ENCODE measurements around the gene SLC1A2.

- TF ChIP-seq, protein P1, sequence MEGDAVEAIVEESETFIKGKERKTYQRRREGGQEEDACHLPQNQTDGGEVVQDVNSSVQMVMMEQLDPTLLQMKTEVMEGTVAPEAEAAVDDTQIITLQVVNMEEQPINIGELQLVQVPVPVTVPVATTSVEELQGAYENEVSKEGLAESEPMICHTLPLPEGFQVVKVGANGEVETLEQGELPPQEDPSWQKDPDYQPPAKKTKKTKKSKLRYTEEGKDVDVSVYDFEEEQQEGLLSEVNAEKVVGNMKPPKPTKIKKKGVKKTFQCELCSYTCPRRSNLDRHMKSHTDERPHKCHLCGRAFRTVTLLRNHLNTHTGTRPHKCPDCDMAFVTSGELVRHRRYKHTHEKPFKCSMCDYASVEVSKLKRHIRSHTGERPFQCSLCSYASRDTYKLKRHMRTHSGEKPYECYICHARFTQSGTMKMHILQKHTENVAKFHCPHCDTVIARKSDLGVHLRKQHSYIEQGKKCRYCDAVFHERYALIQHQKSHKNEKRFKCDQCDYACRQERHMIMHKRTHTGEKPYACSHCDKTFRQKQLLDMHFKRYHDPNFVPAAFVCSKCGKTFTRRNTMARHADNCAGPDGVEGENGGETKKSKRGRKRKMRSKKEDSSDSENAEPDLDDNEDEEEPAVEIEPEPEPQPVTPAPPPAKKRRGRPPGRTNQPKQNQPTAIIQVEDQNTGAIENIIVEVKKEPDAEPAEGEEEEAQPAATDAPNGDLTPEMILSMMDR (IDR thresholded peaks at IDR 0.05; ENCODE audit: extremely low read depth in 1 of 2, insufficient read depth in 1 of 2, low read depth in 1 of 2, low read length in 2 of 2), result no peak
- no peak for TF ChIP-seq MYC (IDR thresholded peaks at IDR 0.05; ENCODE audit: low read depth, low read length)
- no peak for TF ChIP-seq POLR2A (IDR thresholded peaks at IDR 0.05; ENCODE audit: low read depth, low read length)
- no peak for TF ChIP-seq EZH2 (IDR thresholded peaks at IDR 0.05; ENCODE audit: borderline replicate concordance, low read depth, low read length, severe bottlenecking)
- no peak for TF ChIP-seq JUN (IDR thresholded peaks at IDR 0.05; ENCODE audit: borderline replicate concordance, insufficient read depth, insufficient read length, low read depth)
- TF ChIP-seq POLR2AphosphoS5 (IDR thresholded peaks at IDR 0.05; ENCODE audit: insufficient read depth, low read depth, low read length), result no peak
- TF ChIP-seq, protein P2, sequence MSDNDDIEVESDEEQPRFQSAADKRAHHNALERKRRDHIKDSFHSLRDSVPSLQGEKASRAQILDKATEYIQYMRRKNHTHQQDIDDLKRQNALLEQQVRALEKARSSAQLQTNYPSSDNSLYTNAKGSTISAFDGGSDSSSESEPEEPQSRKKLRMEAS (IDR thresholded peaks at IDR 0.05; ENCODE audit: insufficient read depth, insufficient read length), result no peak
- TF ChIP-seq FOS (IDR thresholded peaks at IDR 0.05; ENCODE audit: borderline replicate concordance, insufficient read depth, low read length), result no peak
- TF ChIP-seq GATA2 (IDR thresholded peaks at IDR 0.05; ENCODE audit: insufficient read depth, insufficient read length, low read depth, low read length), result no peak
Observed at GRCh38 chr11:35225946-35226520, 193.3 kb downstream of the SLC1A2 start.

All from endothelial cell of umbilical vein (primary cell).